ENCODE results near the gene ICA1.

DNA sequence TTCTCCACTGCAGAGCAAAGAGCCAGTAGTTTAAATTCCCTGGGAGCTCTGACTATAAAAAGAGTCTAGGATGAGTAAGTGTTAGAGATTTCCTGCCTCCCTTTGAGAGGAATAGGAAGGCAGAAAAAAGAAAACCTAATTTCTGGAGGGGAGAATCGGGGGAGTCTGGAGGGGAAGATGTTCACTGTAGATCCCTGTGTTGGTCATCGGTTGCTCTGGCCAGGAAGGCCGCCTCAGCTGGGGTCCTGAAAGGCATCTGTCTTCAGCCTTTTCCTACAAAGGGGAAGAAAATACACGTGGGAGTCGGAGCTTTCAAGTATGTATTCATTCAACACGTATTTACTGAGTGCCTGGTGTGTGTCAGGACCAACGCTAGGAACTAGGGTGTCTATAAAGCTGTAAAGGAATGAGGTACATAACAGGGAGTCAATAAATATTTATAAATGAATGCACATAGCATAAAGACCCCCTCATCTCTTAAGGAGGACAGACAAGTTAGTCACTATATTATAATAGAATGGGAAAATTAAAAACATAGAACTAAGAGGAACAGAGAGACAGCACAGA is 101.1 kb downstream of the ICA1 start:
- TF ChIP-seq POLR2A (IDR thresholded peaks at IDR 0.05; ENCODE audit: insufficient read depth in 1 of 2, low read depth in 2 of 2, low read length in 2 of 2), result no peak
- TF ChIP-seq, protein P1, sequence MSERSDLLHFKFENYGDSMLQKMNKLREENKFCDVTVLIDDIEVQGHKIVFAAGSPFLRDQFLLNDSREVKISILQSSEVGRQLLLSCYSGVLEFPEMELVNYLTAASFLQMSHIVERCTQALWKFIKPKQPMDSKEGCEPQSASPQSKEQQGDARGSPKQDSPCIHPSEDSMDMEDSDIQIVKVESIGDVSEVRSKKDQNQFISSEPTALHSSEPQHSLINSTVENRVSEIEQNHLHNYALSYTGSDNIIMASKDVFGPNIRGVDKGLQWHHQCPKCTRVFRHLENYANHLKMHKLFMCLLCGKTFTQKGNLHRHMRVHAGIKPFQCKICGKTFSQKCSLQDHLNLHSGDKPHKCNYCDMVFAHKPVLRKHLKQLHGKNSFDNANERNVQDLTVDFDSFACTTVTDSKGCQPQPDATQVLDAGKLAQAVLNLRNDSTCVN (CRISPR knock-in tag; IDR thresholded peaks at IDR 0.05; ENCODE audit: borderline replicate concordance), result no peak
- no peak for TF ChIP-seq FOXM1 (CRISPR knock-in tag; IDR thresholded peaks at IDR 0.05)
- TF ChIP-seq RXRA (CRISPR knock-in tag; IDR thresholded peaks at IDR 0.05), result no peak
- TF ChIP-seq, protein P2, sequence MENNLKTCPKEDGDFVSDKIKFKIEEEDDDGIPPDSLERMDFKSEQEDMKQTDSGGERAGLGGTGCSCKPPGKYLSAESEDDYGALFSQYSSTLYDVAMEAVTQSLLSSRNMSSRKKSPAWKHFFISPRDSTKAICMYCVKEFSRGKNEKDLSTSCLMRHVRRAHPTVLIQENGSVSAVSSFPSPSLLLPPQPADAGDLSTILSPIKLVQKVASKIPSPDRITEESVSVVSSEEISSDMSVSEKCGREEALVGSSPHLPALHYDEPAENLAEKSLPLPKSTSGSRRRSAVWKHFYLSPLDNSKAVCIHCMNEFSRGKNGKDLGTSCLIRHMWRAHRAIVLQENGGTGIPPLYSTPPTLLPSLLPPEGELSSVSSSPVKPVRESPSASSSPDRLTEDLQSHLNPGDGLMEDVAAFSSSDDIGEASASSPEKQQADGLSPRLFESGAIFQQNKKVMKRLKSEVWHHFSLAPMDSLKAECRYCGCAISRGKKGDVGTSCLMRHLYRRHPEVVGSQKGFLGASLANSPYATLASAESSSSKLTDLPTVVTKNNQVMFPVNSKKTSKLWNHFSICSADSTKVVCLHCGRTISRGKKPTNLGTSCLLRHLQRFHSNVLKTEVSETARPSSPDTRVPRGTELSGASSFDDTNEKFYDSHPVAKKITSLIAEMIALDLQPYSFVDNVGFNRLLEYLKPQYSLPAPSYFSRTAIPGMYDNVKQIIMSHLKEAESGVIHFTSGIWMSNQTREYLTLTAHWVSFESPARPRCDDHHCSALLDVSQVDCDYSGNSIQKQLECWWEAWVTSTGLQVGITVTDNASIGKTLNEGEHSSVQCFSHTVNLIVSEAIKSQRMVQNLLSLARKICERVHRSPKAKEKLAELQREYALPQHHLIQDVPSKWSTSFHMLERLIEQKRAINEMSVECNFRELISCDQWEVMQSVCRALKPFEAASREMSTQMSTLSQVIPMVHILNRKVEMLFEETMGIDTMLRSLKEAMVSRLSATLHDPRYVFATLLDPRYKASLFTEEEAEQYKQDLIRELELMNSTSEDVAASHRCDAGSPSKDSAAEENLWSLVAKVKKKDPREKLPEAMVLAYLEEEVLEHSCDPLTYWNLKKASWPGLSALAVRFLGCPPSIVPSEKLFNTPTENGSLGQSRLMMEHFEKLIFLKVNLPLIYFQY (CRISPR knock-in tag; IDR thresholded peaks at IDR 0.05; ENCODE audit: borderline replicate concordance), result no peak
- TF ChIP-seq, protein P3, sequence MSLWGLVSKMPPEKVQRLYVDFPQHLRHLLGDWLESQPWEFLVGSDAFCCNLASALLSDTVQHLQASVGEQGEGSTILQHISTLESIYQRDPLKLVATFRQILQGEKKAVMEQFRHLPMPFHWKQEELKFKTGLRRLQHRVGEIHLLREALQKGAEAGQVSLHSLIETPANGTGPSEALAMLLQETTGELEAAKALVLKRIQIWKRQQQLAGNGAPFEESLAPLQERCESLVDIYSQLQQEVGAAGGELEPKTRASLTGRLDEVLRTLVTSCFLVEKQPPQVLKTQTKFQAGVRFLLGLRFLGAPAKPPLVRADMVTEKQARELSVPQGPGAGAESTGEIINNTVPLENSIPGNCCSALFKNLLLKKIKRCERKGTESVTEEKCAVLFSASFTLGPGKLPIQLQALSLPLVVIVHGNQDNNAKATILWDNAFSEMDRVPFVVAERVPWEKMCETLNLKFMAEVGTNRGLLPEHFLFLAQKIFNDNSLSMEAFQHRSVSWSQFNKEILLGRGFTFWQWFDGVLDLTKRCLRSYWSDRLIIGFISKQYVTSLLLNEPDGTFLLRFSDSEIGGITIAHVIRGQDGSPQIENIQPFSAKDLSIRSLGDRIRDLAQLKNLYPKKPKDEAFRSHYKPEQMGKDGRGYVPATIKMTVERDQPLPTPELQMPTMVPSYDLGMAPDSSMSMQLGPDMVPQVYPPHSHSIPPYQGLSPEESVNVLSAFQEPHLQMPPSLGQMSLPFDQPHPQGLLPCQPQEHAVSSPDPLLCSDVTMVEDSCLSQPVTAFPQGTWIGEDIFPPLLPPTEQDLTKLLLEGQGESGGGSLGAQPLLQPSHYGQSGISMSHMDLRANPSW (CRISPR knock-in tag; IDR thresholded peaks at IDR 0.05; ENCODE audit: borderline replicate concordance), result no peak
- TF ChIP-seq, protein P4, sequence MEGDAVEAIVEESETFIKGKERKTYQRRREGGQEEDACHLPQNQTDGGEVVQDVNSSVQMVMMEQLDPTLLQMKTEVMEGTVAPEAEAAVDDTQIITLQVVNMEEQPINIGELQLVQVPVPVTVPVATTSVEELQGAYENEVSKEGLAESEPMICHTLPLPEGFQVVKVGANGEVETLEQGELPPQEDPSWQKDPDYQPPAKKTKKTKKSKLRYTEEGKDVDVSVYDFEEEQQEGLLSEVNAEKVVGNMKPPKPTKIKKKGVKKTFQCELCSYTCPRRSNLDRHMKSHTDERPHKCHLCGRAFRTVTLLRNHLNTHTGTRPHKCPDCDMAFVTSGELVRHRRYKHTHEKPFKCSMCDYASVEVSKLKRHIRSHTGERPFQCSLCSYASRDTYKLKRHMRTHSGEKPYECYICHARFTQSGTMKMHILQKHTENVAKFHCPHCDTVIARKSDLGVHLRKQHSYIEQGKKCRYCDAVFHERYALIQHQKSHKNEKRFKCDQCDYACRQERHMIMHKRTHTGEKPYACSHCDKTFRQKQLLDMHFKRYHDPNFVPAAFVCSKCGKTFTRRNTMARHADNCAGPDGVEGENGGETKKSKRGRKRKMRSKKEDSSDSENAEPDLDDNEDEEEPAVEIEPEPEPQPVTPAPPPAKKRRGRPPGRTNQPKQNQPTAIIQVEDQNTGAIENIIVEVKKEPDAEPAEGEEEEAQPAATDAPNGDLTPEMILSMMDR (CRISPR knock-in tag; IDR thresholded peaks at IDR 0.05), result no peak
- TF ChIP-seq TEAD2 (CRISPR knock-in tag; IDR thresholded peaks at IDR 0.05), result no peak
- TF ChIP-seq, protein P5, sequence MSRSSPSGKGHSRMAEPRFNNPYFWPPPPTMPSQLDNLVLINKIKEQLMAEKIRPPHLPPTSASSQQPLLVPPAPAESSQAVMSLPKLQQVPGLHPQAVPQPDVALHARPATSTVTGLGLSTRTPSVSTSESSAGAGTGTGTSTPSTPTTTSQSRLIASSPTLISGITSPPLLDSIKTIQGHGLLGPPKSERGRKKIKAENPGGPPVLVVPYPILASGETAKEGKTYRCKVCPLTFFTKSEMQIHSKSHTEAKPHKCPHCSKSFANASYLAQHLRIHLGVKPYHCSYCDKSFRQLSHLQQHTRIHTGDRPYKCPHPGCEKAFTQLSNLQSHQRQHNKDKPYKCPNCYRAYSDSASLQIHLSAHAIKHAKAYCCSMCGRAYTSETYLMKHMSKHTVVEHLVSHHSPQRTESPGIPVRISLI (CRISPR knock-in tag; IDR thresholded peaks at IDR 0.05; ENCODE audit: borderline replicate concordance), result no peak
- no peak for TF ChIP-seq KDM2A (CRISPR knock-in tag; IDR thresholded peaks at IDR 0.05; ENCODE audit: borderline replicate concordance, low read depth)
